HG02763 (cell line): ENCODE results near the gene TMEM235.

Source experiments
- ATAC-seq: cut with Tn5 transposase; IDR thresholded peaks from one replicate; pipeline ENCODE4 v1.9.1; 2021; ENCODE audit warnings: mild to moderate bottlenecking, moderate library complexity; ENCODE audit not compliant: unreplicated experiment

Gene TMEM235

GRCh38 chr17:78230996-78231935 lies at the start of gene TMEM235:
Gene TMEM235 (plus strand): TSS chr17:78231631. CDS start chr17:78232024, 393 bp downstream.
- ATAC-seq = no peak

- ATAC-seq = no peak
These were observed 48.9 kb upstream of the TMEM235 start for GRCh38 chr17:78182504-78182903.

- ATAC-seq = no peak
These were observed 47.5 kb upstream of the TMEM235 start for GRCh38 chr17:78183916-78184315.

- no peak for ATAC-seq
These were observed 47.1 kb upstream of the TMEM235 start for GRCh38 chr17:78184351-78184750.

- no peak for ATAC-seq
These were observed 46.6 kb upstream of the TMEM235 start for GRCh38 chr17:78184868-78185267.

- no peak for ATAC-seq
These were observed 45.3 kb upstream of the TMEM235 start for GRCh38 chr17:78185981-78186691.

GRCh38 chr17:78186692-78187595 lies 44.5 kb upstream of the TMEM235 start, which contains the start of the genes AFMID and TK1:
Gene AFMID (plus strand): TSS chr17:78187362. CDS start chr17:78187371, 9 bp downstream.
Gene TK1 (minus strand): TSS chr17:78187052. CDS start chr17:78186994, 58 bp downstream.
- ATAC-seq = peak; percentile 89

GRCh38 chr17:78196716-78197115 lies 34.7 kb upstream of the TMEM235 start:
- ATAC-seq = no peak

- ATAC-seq = no peak
These were observed 34.1 kb upstream of the TMEM235 start for GRCh38 chr17:78197147-78197832.

GRCh38 chr17:78200451-78200850 lies 31.0 kb upstream of the TMEM235 start:
- ATAC-seq = no peak

GRCh38 chr17:78202666-78203065 lies 28.8 kb upstream of the TMEM235 start:
- ATAC-seq = no peak

- no peak for ATAC-seq
These were observed 26.9 kb upstream of the TMEM235 start for GRCh38 chr17:78204387-78205123.

GRCh38 chr17:78205124-78205775 lies 26.2 kb upstream of the TMEM235 start:
- no peak for ATAC-seq

GRCh38 chr17:78206298-78206697 lies 25.1 kb upstream of the TMEM235 start:
- ATAC-seq = no peak

GRCh38 chr17:78208486-78208885 lies 22.9 kb upstream of the TMEM235 start:
- ATAC-seq = no peak

- ATAC-seq = no peak
These were observed 21.3 kb upstream of the TMEM235 start for GRCh38 chr17:78210111-78210510.

GRCh38 chr17:78211032-78211431 lies 20.4 kb upstream of the TMEM235 start:
- no peak for ATAC-seq

- ATAC-seq = peak; percentile 86
These were observed 17.3 kb upstream of the TMEM235 start, which contains the start of gene BIRC5 for GRCh38 chr17:78214016-78214705. Gene BIRC5 (plus strand): TSS chr17:78214253. CDS start chr17:78214317, 64 bp downstream.
